Measurements from ENCODE around the gene STX16.

DNA sequence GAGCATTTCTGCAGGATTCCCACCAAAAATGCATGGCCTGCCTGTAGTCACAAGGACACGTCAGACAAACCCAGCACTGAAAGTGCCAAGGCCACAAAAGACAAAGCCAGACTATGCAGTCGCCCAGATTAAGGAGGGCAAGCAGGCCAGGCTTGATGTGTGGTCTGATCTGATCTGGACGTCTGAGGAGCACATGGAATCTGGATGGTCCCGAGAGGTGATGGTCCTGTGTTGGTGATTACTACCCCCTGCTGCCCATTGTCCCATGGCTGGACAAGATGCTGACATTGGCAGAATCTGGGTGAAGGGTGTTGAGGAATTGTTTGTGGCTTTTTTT lies 58.6 kb downstream of the STX16 start:
- TF ChIP-seq CTCF (IDR thresholded peaks at IDR 0.05) (no peak), EZH2 (IDR thresholded peaks at IDR 0.05; ENCODE audit: borderline replicate concordance, insufficient read depth, low read depth, low read length, poor library complexity, severe bottlenecking) (no peak)

Measured in B cell (primary cell).